Lower leg skin (tissue), 4 donors: ENCODE measurements around the gene SLC38A10. TPM values are rescaled to one million over a fixed set of nuclear protein-coding genes. Genes with fewer than 3 reads are reported as not detected.
"Not testable (repeated sequence)": the region's sequence is repeated elsewhere in the genome, so short reads cannot be mapped to it uniquely, and the experiment has no call there.

Source experiments
- DNase-seq, 2 donors: peaks; one replicate each; pipeline ENCODE4 v3.0.0-alpha.2; 2019; ENCODE audit warnings: low spot score in 2 of 2
- H3K4me3 ChIP-seq: fragments of 200-600 bp; sonication (generic); 2 replicates; pipeline ENCODE4 v1.5.1; 2017; ENCODE audit warnings: mild to moderate bottlenecking, low read depth; ENCODE audit not compliant: poor library complexity, severe bottlenecking
- POLR2A ChIP-seq, 2 donors: fragments of 450-650 bp; IDR thresholded peaks; one replicate each; pipeline ENCODE4 v1.6.1; 2016 to 2017; ENCODE audit warnings: antibody characterized with exemption in 2 of 2, mild to moderate bottlenecking in 1 of 2, moderate library complexity in 1 of 2
- WGBS, 2 donors: methylation state at CpG; one replicate each; pipeline ENCODE4 v1.1.5; 2018; 5-methylcytosine and 5-hydroxymethylcytosine counted together
- intact Hi-C: fragments of 100-400 bp; cut with DNase I; formaldehyde crosslinking; loops from one replicate; pipeline ENCODE4 v1.15.0; 2023; ENCODE audit warnings: low total_unique reads
- total RNA-seq, 4 donors: library from RNA; depleted of rRNA; stranded (reverse); fragments of >200 nt; gene quantifications; one replicate each; pipeline ENCODE4 v1.1.0, GENCODE V29; 2016
- TF ChIP-seq, protein P1 (sequence below), 3 donors: fragments of 450-650 bp; IDR thresholded peaks; one replicate each; pipeline ENCODE4 v1.5.1; 2016; ENCODE audit warnings: antibody characterized with exemption in 3 of 3, mild to moderate bottlenecking in 3 of 3, moderate library complexity in 2 of 3

Gene SLC38A10
- total RNA-seq, 4 donors from 2014 or later: 47.5 to 100 (median 73.3) TPM

DNA sequence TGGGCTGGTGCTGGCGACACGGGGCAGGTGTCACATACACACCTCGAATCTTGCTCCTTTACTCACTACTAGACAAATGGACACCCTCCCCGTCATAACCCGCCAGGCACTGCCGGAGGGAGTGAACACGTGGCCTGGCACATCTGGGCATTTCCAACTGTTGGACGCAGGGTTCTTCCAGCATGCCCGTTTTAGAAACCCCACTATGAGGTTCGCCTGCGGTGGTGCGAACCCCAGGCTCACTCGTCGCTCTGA, 65.5 kb downstream of the SLC38A10 start:
- intact Hi-C loops: no loop called here

DNA sequence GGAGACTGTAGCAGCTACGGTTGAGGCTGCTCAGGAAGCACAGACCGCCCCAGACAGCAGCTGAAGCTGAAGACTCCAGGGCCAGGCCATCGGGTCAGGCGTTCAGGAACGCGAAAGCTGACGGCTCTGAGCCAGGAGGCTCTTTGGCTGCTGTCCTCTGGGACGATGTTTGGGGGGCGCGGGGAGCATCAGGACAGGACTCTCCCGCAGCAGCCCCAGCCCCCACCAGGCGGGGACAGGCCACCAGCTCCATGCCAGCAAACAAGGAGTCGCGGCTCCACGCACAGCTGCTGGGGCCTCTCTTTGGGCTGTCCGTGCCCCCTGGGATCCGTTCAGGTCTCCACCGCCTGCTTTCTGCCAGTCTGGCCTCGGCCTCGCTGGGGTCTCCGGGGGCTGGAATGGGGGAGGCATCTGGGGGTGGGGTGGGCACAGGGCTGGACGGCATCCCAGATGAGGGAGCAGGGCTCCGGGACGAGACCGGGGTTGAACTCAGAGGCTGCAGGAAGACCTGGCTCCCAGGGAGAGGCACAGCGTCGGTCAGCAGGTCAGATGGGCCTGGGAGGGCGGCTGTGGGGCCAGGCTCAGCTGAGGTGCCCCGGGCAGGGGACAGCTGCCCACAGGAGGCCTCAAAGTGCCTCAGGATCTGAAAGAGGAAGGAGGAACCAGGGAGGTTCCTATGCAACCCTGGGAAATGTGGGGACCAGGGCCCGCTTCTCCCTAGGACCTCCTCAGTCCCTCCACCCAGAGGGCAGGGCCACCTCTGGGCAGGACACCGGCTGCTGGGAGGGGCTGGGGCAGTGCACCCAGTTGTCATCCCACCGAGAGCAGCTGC, 66.1 kb downstream of the SLC38A10 start:
- TF ChIP-seq, protein P1, sequence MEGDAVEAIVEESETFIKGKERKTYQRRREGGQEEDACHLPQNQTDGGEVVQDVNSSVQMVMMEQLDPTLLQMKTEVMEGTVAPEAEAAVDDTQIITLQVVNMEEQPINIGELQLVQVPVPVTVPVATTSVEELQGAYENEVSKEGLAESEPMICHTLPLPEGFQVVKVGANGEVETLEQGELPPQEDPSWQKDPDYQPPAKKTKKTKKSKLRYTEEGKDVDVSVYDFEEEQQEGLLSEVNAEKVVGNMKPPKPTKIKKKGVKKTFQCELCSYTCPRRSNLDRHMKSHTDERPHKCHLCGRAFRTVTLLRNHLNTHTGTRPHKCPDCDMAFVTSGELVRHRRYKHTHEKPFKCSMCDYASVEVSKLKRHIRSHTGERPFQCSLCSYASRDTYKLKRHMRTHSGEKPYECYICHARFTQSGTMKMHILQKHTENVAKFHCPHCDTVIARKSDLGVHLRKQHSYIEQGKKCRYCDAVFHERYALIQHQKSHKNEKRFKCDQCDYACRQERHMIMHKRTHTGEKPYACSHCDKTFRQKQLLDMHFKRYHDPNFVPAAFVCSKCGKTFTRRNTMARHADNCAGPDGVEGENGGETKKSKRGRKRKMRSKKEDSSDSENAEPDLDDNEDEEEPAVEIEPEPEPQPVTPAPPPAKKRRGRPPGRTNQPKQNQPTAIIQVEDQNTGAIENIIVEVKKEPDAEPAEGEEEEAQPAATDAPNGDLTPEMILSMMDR (IDR thresholded peaks at IDR 0.05): no peak
- TF ChIP-seq POLR2A (IDR thresholded peaks at IDR 0.05): no peak
- no peak overlapping the region for H3K4me3 ChIP-seq
- intact Hi-C loops: no loop called here
- no peak for DNase-seq
- 86 to 87% methylated on average over 31 to 32 of the region's 32 CpGs for WGBS, 2 donors

More for the DNA sequence above, 65.5 kb downstream of the SLC38A10 start:
- no peak overlapping the region for H3K4me3 ChIP-seq
- no peak for DNase-seq
- TF ChIP-seq, protein P1 (IDR thresholded peaks at IDR 0.05): no peak
- TF ChIP-seq POLR2A (IDR thresholded peaks at IDR 0.05): no peak
- 93% methylated on average over 14 of the region's 14 CpGs for WGBS, 2 donors

DNA sequence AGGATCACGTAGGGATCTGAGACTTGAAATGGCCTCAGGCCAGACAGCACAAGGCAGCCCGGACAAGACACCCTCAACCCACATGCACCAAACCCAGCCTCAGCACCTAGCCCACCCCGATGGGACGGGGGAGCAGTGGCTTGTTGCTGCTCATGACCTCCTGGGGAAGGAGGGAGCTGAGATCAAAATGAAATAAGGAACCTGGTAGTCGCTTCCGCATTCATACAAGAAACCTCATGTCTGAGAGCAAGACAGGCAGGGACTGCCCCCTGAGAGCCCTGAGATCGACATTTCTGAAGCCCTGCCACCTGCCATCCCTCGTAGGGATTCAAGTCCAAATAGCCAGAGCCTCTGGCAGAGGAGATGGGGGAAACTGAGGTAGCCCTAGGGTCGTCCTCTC, 66.7 kb downstream of the SLC38A10 start:
- intact Hi-C loops: no loop called here
- WGBS, 2 donors: 68 to 84% methylated on average over 9 of the region's 9 CpGs

DNA sequence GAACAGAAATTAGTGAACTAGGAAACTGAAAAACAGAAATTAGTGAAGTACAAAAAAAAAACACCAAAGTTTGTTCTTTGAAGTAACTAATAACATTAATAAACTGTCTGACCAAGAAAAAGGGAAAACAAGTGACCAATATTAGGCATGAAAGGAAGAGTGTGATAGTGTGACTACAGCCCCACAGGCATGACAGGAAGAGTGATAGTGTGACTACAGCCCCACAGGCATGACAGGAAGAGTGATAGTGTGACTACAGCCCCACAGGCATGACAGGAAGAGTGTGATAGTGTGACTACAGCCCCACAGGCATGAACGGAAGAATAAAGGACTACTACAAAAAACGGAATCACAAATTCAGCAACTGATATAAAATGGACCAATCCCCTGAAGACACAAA, 67.5 kb downstream of the SLC38A10 start:
- intact Hi-C loops, H3K4me3 ChIP-seq, DNase-seq: not testable (repeated sequence)
- 63 to 66% methylated on average over 2 of the region's 2 CpGs for WGBS, 2 donors

More for the DNA sequence above, 66.7 kb downstream of the SLC38A10 start:
- no peak for DNase-seq
- no peak for TF ChIP-seq POLR2A (IDR thresholded peaks at IDR 0.05)
- TF ChIP-seq, protein P1 (IDR thresholded peaks at IDR 0.05): no peak
- H3K4me3 ChIP-seq: no peak overlapping the region

DNA sequence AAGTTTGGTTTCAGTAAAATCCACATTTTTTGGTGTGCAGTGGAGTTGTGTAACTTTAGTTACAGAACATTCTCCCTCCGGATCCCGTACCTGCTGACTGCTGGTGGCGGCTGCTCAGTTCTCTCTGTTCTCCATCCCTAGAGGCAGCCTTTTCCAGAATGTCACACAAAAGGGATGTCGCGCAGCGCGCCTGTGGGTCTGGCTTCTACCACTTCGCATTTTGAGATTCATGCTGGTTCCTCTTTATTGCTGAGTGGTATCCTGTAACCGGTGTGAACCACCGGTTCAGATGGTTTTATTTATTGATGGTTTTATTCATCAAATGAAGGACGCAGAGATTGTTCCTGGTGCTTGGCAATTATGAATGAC, 71.4 kb downstream of the SLC38A10 start:
- DNase-seq: no peak
- 46 to 47% methylated on average over 11 of the region's 11 CpGs for WGBS, 2 donors
- H3K4me3 ChIP-seq: no peak overlapping the region
- intact Hi-C loops: no loop called here
- TF ChIP-seq POLR2A (IDR thresholded peaks at IDR 0.05): no peak
- TF ChIP-seq, protein P1 (IDR thresholded peaks at IDR 0.05): no peak

DNA sequence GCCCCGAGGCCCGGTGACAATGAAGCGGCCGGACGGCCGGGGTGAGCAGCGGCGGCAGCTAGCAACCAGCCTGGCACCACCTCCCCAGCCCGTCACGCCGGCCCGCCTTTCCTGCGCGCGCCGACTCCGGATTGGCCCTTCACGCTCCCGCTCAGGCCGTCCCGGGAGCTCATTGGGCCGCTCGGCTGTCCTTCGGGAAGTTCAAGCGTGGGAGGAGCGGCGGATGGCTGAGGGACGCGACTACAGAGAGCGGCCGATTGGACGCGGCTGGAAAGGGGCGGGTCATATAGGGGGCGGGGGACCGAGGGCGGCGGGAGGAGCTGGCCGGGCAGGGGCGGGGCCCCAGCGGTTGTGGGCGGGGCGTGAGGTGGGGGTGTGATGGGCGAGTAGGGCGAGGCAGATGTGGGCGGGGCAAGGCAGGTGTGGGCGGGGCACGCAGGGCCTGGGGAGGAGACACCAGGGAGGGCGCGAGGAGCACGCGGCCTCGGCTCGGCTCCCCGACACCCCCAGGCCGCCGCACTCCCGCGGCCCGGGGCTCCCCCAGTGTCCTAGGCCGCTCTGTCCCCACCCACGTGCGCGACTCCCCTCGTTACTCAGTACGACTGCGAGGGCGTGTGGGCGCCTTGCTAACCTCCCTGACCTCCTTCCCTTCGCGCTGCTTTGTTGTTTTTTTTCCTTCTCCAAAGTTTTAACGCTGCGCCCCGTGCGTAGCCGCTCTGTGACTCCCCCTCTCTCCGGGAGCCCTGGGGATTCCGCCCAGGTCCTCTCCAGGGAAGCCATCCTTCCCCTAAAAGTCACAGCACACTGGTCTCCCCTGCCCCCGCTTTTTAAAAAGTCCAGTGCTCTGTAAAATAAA, 72.0 kb downstream of the SLC38A10 start, which contains the start of gene CEP131:
Gene CEP131 (minus strand): TSS at position 60 of the 856 bp plus-strand sequence. CDS start 2,909 bp downstream, outside the sequence.
- 3 to 4% methylated on average over 63 to 65 of the region's 79 CpGs for WGBS, 2 donors
- TF ChIP-seq, protein P1 (IDR thresholded peaks at IDR 0.05): no peak
- no peak for TF ChIP-seq POLR2A (IDR thresholded peaks at IDR 0.05)
- H3K4me3 ChIP-seq: peak within 1 kb of the TSS; percentile 55
- intact Hi-C loops: no loop called here
- DNase-seq: peak; percentile 98 to 100
